ENCODE results near the gene RAP1B. TPM values are rescaled to one million over a fixed set of nuclear protein-coding genes. Genes with fewer than 3 reads are reported as not detected.

RAP1B gene
- total and polyA plus RNA-seq, 2 donors (not counting 3 experiments of a cell fraction or from before 2014, with no cell fraction given), result 147 to 174 TPM

- intact Hi-C loops (cut with micrococcal nuclease) (no loop called here), dilution Hi-C loops (cut with MboI; ENCODE audit: extremely low pct_ligation_motif_present, low sequenced_read_pairs) (no loop called here)
- BruUV-seq (replicated peaks), result no TSS peak
- ChIA-PET POLR2A (no interaction called here), CTCF (no interaction called here)
- Histone ChIP-seq H3K9me1 (replicated peaks; ENCODE audit: control insufficient read depth, extremely low read depth, insufficient read depth, low read length) (no peaks in the 10 kb centered on the region), H3K36me3 (ENCODE audit: control insufficient read depth in 2 of 2, extremely low read depth in 1 of 2, insufficient read depth in 2 of 2, low read length in 2 of 2) (peaks cover 0 to 2% of the 10 kb centered on the region in 2 experiments), H3K4me2 (ENCODE audit: insufficient read depth, low read length) (no peak overlapping the region), H4K20me1 (replicated peaks; ENCODE audit: control insufficient read depth, extremely low read depth, insufficient read depth, low read length) (no peaks in the 10 kb centered on the region), H3K27me3 (ENCODE audit: control insufficient read depth in 2 of 2, insufficient read depth in 2 of 2, low read length in 2 of 2) (no peaks in the 10 kb centered on the region), H3K9me3 (replicated peaks; ENCODE audit: control insufficient read depth, insufficient read depth, low read length) (no peaks in the 10 kb centered on the region), H3K27ac (ENCODE audit: insufficient read depth, low read depth, low read length) (no peak overlapping the region), H3K79me2 (ENCODE audit: control insufficient read depth, insufficient read depth, low read length) (no peaks in the 10 kb centered on the region), H3K4me3 (replicated peaks in 1 of 3; ENCODE audit: insufficient read depth in 1 of 3, low read depth in 1 of 3, low read length in 3 of 3) (no peak overlapping the region), H3K9ac (replicated peaks; ENCODE audit: extremely low read depth, insufficient read depth, low read length) (no peak overlapping the region), H3K4me1 (ENCODE audit: control insufficient read depth, extremely low read depth, insufficient read depth, low read length) (no peaks in the 10 kb centered on the region), H2AFZ (ENCODE audit: low read depth, low read length) (no peak overlapping the region)
- TF ChIP-seq POLR2A (IDR thresholded peaks at IDR 0.05; ENCODE audit: low read depth, low read length) (no peak), CTCF (IDR thresholded peaks at IDR 0.05; ENCODE audit: extremely low read depth in 1 of 2, insufficient read depth in 1 of 2, low read depth in 1 of 2, low read length in 2 of 2) (no peak), JUN (IDR thresholded peaks at IDR 0.05; ENCODE audit: borderline replicate concordance, insufficient read depth, insufficient read length, low read depth) (no peak), EZH2 (IDR thresholded peaks at IDR 0.05; ENCODE audit: borderline replicate concordance, low read depth, low read length, severe bottlenecking) (no peak), POLR2AphosphoS5 (IDR thresholded peaks at IDR 0.05; ENCODE audit: insufficient read depth, low read depth, low read length) (no peak), GATA2 (IDR thresholded peaks at IDR 0.05; ENCODE audit: insufficient read depth, insufficient read length, low read depth, low read length) (no peak)
- TF ChIP-seq, protein P1, sequence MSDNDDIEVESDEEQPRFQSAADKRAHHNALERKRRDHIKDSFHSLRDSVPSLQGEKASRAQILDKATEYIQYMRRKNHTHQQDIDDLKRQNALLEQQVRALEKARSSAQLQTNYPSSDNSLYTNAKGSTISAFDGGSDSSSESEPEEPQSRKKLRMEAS (IDR thresholded peaks at IDR 0.05; ENCODE audit: insufficient read depth, insufficient read length), result no peak
- no peak for DNase-seq (ENCODE audit: low read depth, low spot score)
- FAIRE-seq, result no peak
These were observed 54.4 kb downstream of the RAP1B start for GRCh38 chr12:68665016-68665569.
